Left ventricle myocardium superior (tissue), 1 donor: ENCODE data around the gene HBEGF. TPM values are rescaled to one million over a fixed set of nuclear protein-coding genes. Genes with fewer than 3 reads are reported as not detected.
"Not testable (repeated sequence)": the region's sequence is repeated elsewhere in the genome, so short reads cannot be mapped to it uniquely, and the experiment has no call there.

ENCODE experiments used
- ATAC-seq: fragments of 200-7000 bp; cut with Tn5 transposase; one replicate; pipeline ENCODE4 v1.9.1; 2020; ENCODE audit warnings: mild to moderate bottlenecking, moderate library complexity
- DNase-seq: peaks from one replicate; pipeline ENCODE4 v3.0.0-alpha.2; 2020
- intact Hi-C: fragments of 100-400 bp; cut with micrococcal nuclease; formaldehyde crosslinking; loops from one replicate; pipeline ENCODE4 v1.11.0; 2022
- total RNA-seq: library from RNA; stranded (reverse); fragmentation: NEBNext Ultra II Directional; extraction: Animal tissue kit (Norgen Biotek cat#: 25700); gene quantifications from one replicate; pipeline ENCODE4 v1.2.1, GENCODE V29; 2021
- donor health status: DM: no; HTN: yes; CAD: no; lungs with severe emphysema.

The HBEGF gene
- total RNA-seq, 1 donor from 2014 or later, result 21.9 TPM

DNA sequence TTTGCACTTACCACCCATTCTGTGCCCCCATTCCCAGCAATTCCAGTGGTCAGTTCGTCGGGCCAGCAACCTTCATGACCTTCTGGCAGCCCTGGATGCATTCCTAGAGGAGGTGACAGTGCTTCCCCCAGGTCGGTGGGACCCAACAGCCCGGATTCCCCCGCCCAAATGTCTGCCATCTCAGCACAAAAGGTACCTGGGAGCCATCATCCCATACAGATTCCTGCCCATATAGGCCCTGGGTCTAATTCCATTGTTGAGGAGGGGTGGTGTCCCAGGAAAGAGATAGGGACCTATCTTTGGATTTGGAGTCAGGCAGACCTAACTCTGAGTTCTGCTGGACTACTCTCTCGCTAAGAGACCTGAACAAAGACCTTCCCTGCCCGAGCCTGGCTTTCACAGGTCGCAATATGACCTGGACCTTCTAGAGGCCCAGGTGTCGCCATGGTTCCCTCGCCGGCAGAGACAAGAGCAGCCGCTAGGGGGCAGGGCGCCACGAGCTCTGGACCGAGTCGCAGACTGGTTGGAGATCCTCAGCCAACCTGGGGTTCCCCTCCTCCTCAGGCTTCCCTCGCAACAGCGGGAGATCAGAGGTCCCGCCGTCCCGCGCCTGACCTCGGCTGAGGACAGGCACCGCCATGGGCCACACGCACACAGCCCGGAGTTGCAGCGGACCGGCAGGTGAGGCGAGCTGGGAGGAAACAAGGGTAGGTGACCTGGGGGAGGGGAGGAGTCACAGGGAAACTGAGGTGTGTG is 16.6 kb upstream of the HBEGF start:
- intact Hi-C loops, result no loop called here
- DNase-seq, result peak; percentile 85
- peak; percentile 71 for ATAC-seq

GRCh38 chr5:140362311-140362710 is 15.9 kb upstream of the HBEGF start:
- ATAC-seq (no peak), DNase-seq (no peak)
- intact Hi-C loops, result no loop called here

- intact Hi-C loops, result no loop called here
- DNase-seq, result no peak
- no peak for ATAC-seq
These were observed 15.5 kb upstream of the HBEGF start for GRCh38 chr5:140361901-140362300.

GRCh38 chr5:140360681-140361479 is 14.5 kb upstream of the HBEGF start:
- no peak for ATAC-seq
- intact Hi-C loops, result no loop called here
- DNase-seq, result no peak

DNA sequence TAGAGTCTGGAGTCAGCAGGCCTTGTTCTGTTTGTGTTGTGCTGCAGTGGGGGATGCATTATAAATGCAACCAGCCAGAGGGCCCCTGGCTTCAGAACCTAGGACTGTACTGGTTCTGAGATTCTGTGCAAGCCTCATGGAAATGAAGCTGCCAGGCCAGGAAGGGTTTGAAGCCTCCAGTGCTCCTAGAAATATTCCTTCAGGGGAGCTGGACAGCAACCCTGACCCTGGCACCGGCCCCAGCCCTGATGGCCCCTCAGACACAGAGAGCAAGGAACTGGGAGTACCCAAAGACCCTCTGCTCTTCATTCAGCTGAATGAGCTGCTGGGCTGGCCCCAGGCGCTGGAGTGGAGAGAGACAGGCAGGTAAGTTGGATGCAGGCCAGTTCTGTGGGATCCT is 13.7 kb upstream of the HBEGF start, which contains the start of gene SLC4A9:
Gene SLC4A9, plus strand, starts transcription at position 94 of the 400 bp plus-strand sequence. Its CDS starts 43 bp downstream, at position 137.
- DNase-seq (no peak), ATAC-seq (no peak)
- intact Hi-C loops, result no loop called here

DNA sequence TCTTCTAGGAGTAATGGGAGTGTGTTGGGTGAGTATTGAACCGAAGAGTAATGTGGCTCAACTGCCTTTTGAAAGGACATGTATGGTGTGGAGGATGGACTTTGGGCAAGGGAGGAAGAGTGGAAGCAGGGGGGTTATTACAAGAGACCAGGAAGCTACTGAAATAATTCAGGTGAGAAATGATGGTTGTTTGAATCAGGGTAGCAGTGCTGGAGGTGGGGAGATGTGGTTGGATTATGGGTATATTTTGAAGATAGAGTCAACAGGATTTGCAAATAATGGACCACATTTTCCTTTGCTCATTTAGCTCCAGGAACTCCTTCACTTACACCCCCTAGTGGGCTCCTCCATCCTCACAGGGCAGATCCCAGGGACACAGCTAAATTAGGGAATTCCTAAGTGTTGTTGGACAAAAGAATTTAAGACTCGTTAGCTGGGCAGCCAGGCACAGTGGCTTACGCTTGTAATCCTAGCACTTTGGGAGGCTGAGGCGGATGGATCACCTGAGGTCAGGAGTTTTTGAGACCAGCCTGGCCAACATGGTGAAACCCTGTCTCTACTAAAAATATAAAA is 12.4 kb upstream of the HBEGF start:
- intact Hi-C loops, result loop anchor here (10.0 kb wide), 1 partner anchor 184 kb away; the partner anchor contains the start of gene CYSTM1

DNA sequence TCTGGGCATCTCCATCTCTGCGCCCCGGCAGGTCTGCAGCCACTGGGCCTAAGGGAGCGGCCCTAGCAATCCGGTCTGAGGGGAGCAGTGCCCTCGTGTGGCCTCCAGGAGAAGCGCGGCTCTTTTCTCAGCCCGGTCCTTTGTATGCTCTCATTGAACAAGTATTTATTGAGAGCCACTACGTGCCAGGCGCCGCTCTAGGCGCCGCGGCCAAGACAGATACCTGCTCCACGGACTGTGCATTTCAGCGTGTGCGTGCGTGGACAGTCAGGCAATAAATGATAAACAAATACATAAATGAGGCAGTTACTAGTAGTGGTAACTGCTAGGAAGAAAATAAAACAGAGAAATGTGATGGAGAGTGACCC is 11.3 kb upstream of the HBEGF start:
- DNase-seq (peak; percentile 86), ATAC-seq (peak; percentile 92)
- intact Hi-C loops, result loop anchor here (10.0 kb wide), 1 partner anchor 183 kb away; the partner anchor contains the start of gene CYSTM1

More for the DNA sequence above, 12.4 kb upstream of the HBEGF start:
- ATAC-seq (no peak), DNase-seq (no peak)

GRCh38 chr5:140356853-140357725 is 10.7 kb upstream of the HBEGF start:
- DNase-seq, result no peak
- intact Hi-C loops, result loop anchor here (10.0 kb wide), 1 partner anchor 182 kb away; the partner anchor contains the start of gene CYSTM1
- ATAC-seq, result peak; percentile 22

DNA sequence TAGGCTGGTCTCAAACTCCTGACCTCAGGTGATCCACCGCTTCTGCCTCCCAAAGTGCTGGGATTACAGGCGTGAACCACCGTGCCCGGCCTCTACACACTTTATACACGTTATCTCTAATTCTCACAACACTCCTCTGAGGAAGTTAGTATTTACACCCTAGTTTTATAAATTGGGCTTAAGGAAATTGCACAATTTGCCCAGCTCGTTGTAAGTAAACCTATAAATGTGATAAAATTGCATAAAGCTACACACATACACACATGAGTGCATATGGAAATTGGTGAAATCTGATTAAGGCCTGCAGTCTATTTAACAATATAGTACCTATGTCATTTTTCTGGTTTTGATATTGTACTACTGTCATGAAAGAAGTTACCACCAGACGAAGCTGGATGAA is 9.1 kb upstream of the HBEGF start:
- DNase-seq, result no peak
- intact Hi-C loops, result loop anchor here (10.0 kb wide), 1 partner anchor 181 kb away; the partner anchor contains the start of gene CYSTM1
- ATAC-seq, result no peak

DNA sequence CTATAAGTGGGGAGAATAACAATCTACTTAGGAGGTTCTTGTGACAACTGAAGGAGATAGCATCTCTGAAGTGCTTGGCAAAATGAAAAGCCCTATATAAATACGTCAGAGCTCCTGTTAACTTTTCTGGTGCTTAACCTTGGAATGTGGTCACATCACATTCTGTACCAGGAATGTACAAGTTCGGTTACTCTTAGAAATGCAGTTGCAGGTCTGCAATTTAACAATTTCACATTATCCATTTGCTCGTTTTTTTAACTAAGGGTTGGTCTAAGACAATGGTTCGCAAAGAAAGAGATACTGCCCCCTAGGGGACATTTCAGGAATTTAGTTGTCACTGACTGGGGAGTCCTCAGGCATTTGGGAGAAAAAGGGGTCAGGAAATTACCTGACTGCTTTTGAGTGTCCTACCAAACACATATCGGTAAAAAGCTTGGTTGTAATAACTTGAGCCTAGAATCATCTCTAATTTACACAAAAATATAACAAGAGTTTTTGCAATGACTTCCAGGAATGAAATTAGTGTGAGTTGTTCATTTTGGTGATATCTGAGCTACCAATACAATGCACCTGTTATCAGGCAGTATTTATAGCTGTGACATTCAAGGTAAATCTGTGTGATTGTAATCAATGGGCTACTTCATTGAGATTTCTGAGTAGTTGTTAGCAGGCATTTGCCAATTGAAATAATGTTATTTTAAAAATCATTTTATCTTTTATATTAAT is 5.4 kb upstream of the HBEGF start:
- DNase-seq (no peak), ATAC-seq (peak; percentile 31)
- intact Hi-C loops, result loop anchor here (10.0 kb wide), 1 partner anchor 177 kb away; the partner anchor contains the start of gene CYSTM1

DNA sequence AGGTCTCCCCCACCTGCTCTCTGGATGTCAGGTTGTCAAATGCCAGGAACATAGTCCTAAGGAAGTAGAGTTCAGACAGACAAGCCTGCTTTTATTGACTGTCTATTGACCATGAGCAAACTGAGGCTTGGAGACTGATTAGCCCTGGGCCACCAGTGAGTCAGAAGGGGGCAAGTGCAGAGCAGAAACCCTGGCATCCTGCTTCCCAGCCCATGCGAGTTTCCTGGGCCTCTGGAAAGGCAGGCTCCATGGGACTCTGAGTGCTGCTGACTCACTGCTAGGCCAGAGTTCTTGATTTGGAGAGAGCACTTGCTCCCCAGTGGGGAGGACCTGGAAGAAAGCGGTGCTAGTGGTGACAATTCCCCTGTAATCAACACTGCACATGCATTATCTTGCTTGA is 2.8 kb upstream of the HBEGF start:
- no peak for ATAC-seq
- intact Hi-C loops, result no loop called here
- no peak for DNase-seq

DNA sequence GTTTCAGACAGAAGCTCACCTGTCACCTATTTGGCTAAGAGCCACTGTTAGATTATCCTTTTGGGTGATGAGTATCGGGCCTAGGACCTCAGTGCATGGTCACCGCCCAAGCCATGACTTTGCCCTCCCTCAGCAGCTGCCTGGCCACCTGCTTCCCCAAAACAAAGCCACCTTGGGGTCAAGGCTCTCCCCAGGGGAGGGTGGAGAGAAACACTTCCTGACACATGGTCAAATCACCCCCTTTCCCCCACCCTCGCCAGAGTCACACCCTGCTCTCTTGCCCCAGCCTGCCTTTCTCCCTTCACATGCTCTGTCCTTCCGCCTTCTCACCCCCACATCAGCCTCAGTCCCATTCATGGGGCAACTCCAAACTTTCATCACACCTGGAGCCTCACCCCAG is 1.7 kb upstream of the HBEGF start:
- intact Hi-C loops, result no loop called here

DNA sequence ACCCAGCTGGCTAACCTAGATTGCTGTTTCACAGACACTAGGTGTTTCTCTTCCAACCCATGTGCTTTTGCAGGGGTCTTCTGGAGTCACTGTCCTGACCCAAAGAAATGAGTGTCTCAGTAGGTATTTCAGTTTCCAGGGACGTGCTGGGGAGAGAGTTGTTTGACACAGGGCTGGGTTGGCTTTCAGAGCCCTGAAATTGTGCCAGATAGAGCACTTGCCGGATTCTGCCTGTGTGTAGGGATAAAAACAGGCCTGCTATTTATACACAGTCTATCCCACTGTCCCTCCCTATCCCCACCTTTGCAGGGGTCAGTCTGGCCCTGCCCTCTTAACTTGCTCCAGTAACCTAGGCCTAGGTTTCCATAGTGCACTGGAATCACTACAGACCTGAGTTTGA is 957 bp upstream of the HBEGF start:
- peak; percentile 43 for ATAC-seq
- no peak for DNase-seq

More for the DNA sequence above, 1.7 kb upstream of the HBEGF start:
- DNase-seq (no peak), ATAC-seq (no peak)

GRCh38 chr5:140345919-140346347 is 470 bp downstream of the HBEGF start:
- peak; percentile 87 for DNase-seq
- peak; percentile 65 for ATAC-seq
- intact Hi-C loops, result loop anchor here (2.0 kb wide), 1 partner anchor 101 kb away; no protein-coding TSS in a partner anchor

More for the DNA sequence above, 957 bp upstream of the HBEGF start:
- intact Hi-C loops, result loop anchor here (2.0 kb wide), 1 partner anchor 103 kb away; no protein-coding TSS in a partner anchor

DNA sequence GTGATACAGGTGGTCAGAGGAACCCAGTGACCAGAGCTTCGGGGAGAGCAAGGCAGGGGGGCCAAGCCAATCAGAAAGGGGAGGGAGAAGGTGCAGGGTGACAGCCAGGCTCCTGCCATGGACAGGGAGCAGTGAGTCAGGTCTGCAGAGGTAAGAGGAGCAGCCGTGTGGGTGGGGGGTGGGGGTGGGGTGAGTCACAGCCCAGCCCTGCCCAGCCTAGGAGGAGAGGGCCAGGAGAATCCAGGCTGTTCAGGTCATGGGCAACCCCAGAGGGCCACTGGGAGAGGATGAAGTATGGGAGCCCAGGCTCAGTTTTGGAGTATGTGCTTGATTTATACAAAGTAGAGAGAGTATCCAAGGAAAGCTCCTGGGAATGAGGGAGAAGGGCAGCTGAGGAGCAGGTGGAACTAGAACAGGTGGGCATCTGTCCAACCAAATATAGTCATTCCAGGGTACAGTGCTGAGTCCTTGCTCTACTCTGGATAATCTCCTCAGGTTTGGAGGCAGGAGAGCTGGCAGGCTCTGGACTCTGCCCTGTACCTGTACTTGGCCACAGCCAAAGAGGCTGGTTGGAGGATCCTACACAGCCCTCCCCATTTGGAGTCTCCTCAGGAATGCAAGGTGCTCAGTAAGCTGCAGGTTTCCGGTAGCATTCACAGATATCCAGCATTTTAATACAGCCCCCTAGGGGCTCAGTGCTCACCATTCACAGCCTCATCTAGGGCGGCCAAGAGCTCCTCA is 1.6 kb downstream of the HBEGF start:
- ATAC-seq (no peak), DNase-seq (no peak)
- intact Hi-C loops, result no loop called here

DNA sequence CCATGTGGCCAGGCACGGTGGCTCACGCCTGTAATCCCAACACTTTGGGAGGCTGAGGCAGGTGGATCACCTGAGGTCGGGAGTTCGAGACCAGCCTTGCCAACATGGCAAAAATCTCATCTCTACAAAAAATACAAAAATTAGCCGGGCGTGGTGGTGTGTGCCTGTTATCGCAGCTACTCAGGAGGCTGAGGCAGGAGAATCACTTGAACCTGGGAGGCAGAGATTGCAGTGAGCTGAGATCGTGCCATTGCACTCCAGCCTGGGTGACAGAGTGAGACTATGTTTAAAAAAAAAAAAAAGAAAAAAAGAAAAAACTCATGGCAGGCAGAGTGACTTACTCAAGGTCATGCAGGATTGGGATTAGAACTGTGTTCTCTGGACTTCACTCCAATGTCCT is 2.6 kb downstream of the HBEGF start:
- intact Hi-C loops, DNase-seq, ATAC-seq: not testable (repeated sequence)

DNA sequence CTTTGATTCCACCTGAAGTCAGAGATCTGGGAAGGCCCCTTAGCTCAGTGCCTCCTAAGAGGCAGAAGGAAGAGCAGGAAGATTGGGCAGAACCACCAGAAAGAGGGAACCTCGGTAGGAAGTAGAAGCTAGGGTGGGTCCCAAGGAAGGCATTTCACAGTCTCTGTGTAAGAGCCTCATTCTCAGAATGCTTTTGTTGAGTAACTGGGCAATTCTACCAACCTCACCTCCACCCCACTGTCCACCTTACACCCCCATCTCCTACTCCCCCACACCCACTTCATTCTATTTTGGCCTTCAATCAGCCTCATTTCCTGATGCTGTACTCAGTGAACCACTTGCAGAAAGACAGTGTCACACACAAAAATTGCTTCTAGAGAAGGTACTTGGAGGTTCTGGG is 3.5 kb downstream of the HBEGF start:
- intact Hi-C loops, result no loop called here
- no peak for ATAC-seq
- DNase-seq, result no peak
